Fibroblast of the aortic adventitia (primary cell): ENCODE results near the gene ASAP2. TPM values are rescaled to one million over a fixed set of nuclear protein-coding genes. Genes with fewer than 3 reads are reported as not detected.

Experiments used
- DNase-seq: peaks from one replicate; pipeline ENCODE4 v3.0.0-alpha.2; 2010; ENCODE audit warnings: low read depth
- H3K4me3 ChIP-seq: 2 replicates; pipeline ENCODE4 v1.5.1; 2011; ENCODE audit warnings: low read depth, mild to moderate bottlenecking, control low read depth, low read length, moderate library complexity
- total RNA-seq: library from RNA; depleted of rRNA; stranded (reverse); fragments of >200 nt; gene quantifications from 2 replicates; pipeline ENCODE4 v1.2.3, GENCODE V29; 2012; ENCODE audit warnings: low replicate concordance
- TF ChIP-seq, protein P1 (sequence below): IDR thresholded peaks from 2 replicates; pipeline ENCODE4 v1.5.1; 2011; ENCODE audit warnings: mild to moderate bottlenecking, low read length, control low read depth, inconsistent platforms; ENCODE audit not compliant: insufficient read depth

The ASAP2 gene
- total RNA-seq, 1 donor: 76.4 TPM

GRCh38 chr2:9416962-9417316, 210.3 kb downstream of the ASAP2 start:
- DNase-seq: no peak
- TF ChIP-seq, protein P1, sequence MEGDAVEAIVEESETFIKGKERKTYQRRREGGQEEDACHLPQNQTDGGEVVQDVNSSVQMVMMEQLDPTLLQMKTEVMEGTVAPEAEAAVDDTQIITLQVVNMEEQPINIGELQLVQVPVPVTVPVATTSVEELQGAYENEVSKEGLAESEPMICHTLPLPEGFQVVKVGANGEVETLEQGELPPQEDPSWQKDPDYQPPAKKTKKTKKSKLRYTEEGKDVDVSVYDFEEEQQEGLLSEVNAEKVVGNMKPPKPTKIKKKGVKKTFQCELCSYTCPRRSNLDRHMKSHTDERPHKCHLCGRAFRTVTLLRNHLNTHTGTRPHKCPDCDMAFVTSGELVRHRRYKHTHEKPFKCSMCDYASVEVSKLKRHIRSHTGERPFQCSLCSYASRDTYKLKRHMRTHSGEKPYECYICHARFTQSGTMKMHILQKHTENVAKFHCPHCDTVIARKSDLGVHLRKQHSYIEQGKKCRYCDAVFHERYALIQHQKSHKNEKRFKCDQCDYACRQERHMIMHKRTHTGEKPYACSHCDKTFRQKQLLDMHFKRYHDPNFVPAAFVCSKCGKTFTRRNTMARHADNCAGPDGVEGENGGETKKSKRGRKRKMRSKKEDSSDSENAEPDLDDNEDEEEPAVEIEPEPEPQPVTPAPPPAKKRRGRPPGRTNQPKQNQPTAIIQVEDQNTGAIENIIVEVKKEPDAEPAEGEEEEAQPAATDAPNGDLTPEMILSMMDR: no peak
- H3K4me3 ChIP-seq: no peak overlapping the region

GRCh38 chr2:9417725-9418124, 211.1 kb downstream of the ASAP2 start:
- TF ChIP-seq, protein P1: no peak
- H3K4me3 ChIP-seq: no peak overlapping the region
- DNase-seq: no peak

DNA sequence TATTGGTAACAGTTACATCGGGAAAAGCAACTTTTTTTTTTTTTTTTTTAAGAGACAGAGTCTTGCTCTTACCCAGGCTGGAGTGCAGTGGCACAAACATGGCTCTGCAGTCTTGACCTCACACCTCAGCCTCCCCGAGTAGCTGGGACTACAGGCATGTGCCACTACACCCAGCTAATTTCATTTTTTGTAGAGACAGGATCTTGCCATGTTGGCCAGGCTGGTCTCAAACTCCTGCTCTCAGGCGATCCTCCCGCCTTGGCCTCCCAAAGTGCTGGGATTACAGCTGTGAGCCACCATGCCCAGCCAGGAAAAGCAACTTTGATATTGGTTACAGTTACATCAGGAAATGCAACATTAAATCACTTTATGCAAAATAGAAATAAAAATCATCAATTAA, 212.1 kb downstream of the ASAP2 start:
- H3K4me3 ChIP-seq: no peak overlapping the region
- TF ChIP-seq, protein P1: no peak
- no peak for DNase-seq

DNA sequence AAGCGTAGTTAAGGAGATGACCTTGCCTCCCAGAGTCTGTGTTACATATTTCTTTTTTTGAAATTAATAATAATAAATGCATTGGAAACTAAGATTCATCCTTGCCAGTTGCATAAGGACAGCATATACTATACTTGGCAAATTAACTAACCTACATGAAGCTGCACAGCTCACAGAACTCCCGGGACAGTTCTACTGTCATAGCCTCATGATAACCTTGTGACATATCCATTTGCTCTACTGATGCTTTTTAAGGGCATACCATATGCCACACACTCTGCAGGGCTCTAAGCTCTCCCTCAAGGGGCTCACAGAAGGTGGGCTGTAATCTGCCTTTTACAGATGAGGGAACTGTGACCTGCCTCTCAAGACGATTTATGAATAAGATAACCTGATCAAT, 212.9 kb downstream of the ASAP2 start:
- TF ChIP-seq, protein P1: no peak
- H3K4me3 ChIP-seq: no peak overlapping the region
- no peak for DNase-seq

GRCh38 chr2:9420495-9420894, 213.9 kb downstream of the ASAP2 start:
- TF ChIP-seq, protein P1: no peak
- no peak for DNase-seq

GRCh38 chr2:9422321-9423099, 215.9 kb downstream of the ASAP2 start:
- DNase-seq: no peak
- H3K4me3 ChIP-seq: peak overlapping the region; percentile 98

More at GRCh38 chr2:9420495-9420894, 213.9 kb downstream of the ASAP2 start:
- no peak overlapping the region for H3K4me3 ChIP-seq

More at GRCh38 chr2:9422321-9423099, 215.9 kb downstream of the ASAP2 start:
- TF ChIP-seq, protein P1: no peak
